ENCODE measurements around the gene PLTP.

GRCh38 chr20:45878076-45878761 is 33.7 kb downstream of the PLTP start:
- TF ChIP-seq POLR2A (IDR thresholded peaks at IDR 0.05) = no peak
- no peak for TF ChIP-seq CTCF (IDR thresholded peaks at IDR 0.05)
